Bronchial epithelial cell (primary cell): ENCODE data around the gene KIFC3. TPM values are rescaled to one million over a fixed set of nuclear protein-coding genes. Genes with fewer than 3 reads are reported as not detected.
"Not testable (repeated sequence)": the region's sequence is repeated elsewhere in the genome, so short reads cannot be mapped to it uniquely, and the experiment has no call there.

Experiments used
- DNase-seq: peaks from one replicate; pipeline ENCODE4 v3.0.0-alpha.2; 2010; ENCODE audit warnings: low read depth
- FAIRE-seq: peaks from 2 replicates; lab custom pipeline; 2011; peaks lifted over from hg19 to GRCh38; lab: Jason Lieb, UNC
- H3K27me3 ChIP-seq: 2 replicates; pipeline ENCODE4 v1.5.1; 2011; ENCODE audit warnings: low read length; ENCODE audit not compliant: control insufficient read depth, insufficient read depth
- H3K36me3 ChIP-seq: 2 replicates; pipeline ENCODE4 v1.5.1; 2011; ENCODE audit warnings: low read length; ENCODE audit not compliant: control insufficient read depth, insufficient read depth
- H3K4me3 ChIP-seq: 2 replicates; pipeline ENCODE4 v1.5.1; 2011; ENCODE audit warnings: mild to moderate bottlenecking, low read depth, low read length, control low read depth
- CTCF ChIP-seq: IDR thresholded peaks from 2 replicates; pipeline ENCODE4 v1.5.1; 2011; ENCODE audit warnings: mild to moderate bottlenecking, moderate library complexity, low read length, control low read depth, inconsistent platforms; ENCODE audit not compliant: insufficient read depth, severe bottlenecking
- total RNA-seq: library from RNA; depleted of rRNA; stranded (reverse); fragments of >200 nt; gene quantifications from 2 replicates; pipeline ENCODE4 v1.2.1, GENCODE V29; 2014

KIFC3 gene
- total RNA-seq, 1 donor from 2014 or later, result 34.8 TPM

GRCh38 chr16:57732714-57733113, 69.6 kb downstream of the KIFC3 start:
- FAIRE-seq, result no peak
- no peak overlapping the region for H3K4me3 ChIP-seq
- DNase-seq, result no peak
- no peaks in the 10 kb centered on the region for H3K36me3 ChIP-seq
- no peak for TF ChIP-seq CTCF
- no peaks in the 10 kb centered on the region for H3K27me3 ChIP-seq

- no peak for FAIRE-seq
- H3K27me3 ChIP-seq, result no peaks in the 10 kb centered on the region
- H3K4me3 ChIP-seq, result no peak overlapping the region
- no peaks in the 10 kb centered on the region for H3K36me3 ChIP-seq
- no peak for TF ChIP-seq CTCF
- DNase-seq, result peak; percentile 15
Observed at GRCh38 chr16:57732037-57732436, 70.3 kb downstream of the KIFC3 start.

DNA sequence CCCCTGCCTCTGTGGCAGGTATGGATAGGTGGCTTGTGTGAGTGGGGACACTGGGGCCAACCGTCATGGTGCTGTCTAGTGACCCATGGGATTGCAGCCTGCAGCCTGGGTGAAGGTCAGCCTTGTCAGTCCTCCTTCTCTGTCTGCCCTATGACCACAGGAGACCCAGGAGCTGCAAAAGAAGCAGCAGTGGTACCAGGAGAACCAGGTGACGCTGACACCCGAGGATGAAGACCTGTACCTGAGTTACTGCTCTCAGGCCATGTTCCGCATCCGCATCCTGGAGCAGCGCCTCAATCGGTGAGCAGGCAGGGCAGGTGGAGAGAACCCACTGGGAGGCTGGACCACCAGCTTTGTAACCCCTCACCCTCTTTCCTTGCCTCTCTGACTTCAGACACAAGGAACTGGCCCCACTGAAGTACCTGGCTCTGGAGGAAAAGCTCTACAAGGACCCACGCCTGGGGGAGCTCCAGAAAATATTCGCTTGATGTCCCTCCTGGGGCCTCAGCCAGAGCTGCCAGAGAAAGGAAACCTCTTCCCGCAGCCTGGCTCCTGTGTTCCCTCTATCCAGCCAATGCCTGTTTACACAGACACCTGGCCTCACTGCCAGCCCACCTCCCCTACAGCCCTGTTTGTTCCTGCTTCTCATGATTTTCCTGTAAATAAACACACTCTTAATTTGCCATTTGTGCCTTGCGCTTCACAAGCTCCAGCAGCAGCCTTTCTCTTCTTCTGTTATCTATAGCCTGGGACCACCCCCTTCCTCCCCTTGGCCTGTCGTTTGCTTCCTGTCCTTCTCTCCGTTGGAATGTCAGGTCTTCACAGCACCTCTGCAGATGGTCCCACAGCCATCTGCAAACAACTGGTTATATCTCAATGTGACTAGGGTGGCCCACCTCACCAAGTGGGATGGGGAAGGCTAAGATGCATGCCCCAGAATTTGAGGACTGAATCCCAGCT, 71.2 kb downstream of the KIFC3 start:
- Histone ChIP-seq H3K27me3 (no peaks in the 10 kb centered on the region), H3K36me3 (no peaks in the 10 kb centered on the region), H3K4me3 (no peak overlapping the region)
- DNase-seq (no peak), FAIRE-seq (no peak)
- TF ChIP-seq CTCF, result no peak

DNA sequence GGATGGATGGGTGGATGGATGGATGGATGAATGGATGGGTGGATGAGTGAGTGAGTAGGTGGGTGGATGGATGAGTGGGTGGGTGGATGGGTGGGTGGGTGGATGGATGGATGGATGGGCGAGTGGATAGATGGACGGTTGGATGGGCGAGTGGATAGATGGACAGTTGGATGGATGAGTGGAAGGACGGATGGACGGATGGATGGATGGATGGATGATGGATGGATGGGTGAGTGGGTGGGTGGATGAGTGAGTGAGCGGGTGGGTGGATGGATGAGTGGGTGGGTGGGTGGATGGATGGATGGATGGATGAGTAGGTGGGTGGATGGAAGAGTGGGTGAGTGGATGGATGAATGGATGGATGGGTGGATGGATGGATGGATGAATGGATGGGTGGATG, 72.4 kb downstream of the KIFC3 start:
- not testable (repeated sequence) for H3K27me3 ChIP-seq

GRCh38 chr16:57729182-57729484, 73.2 kb downstream of the KIFC3 start:
- no peak for TF ChIP-seq CTCF
- H3K36me3 ChIP-seq, result no peaks in the 10 kb centered on the region
- H3K4me3 ChIP-seq, result no peak overlapping the region
- H3K27me3 ChIP-seq, result no peaks in the 10 kb centered on the region
- DNase-seq (no peak), FAIRE-seq (no peak)

More for the DNA sequence above, 72.4 kb downstream of the KIFC3 start:
- not testable (repeated sequence) for DNase-seq, FAIRE-seq, H3K36me3 ChIP-seq, H3K4me3 ChIP-seq

DNA sequence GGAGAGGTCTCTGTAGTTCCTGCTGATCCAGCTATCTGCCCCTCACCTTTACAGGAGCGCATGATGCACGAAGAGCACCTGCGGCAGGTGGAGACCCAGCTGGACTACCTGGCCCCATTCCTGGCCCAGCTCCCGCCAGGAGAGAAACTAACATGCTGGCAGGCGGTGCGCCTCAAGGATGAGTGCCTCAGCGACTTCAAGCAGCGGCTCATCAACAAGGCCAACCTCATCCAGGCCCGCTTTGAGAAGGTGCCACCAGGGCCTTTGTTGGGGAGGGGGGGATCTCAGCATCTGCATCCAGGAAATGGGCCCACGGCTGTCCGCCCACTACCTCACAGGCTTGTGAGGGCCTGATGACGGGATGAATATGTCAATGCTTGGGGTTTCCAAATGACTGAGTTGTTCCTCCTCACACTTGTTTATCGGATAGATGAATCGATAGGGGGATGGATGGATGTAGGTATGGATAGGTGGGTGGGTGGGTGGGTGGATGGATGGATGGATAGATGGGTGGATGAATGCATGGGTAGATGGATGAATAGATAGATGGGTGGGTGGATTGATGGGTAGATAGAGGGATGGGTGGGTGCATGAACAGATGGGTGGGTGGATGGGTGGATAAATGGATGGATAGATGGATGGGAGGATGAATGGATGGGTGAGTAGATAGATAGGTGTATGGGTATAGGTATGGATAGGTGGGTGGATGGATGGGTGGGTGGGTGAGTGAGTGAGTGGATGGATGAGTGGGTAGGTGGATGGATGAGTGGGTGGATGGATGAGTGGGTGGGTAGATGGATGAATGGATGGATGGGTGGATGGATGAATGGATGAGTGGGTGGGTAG, 73.7 kb downstream of the KIFC3 start:
- no peak for TF ChIP-seq CTCF
- H3K36me3 ChIP-seq, result no peaks in the 10 kb centered on the region
- no peak for DNase-seq
- no peak overlapping the region for H3K4me3 ChIP-seq
- FAIRE-seq, result no peak
- H3K27me3 ChIP-seq, result no peaks in the 10 kb centered on the region
